Spleen (tissue), 11 donors: ENCODE measurements around the gene SERPINB5. TPM values are rescaled to one million over a fixed set of nuclear protein-coding genes. Genes with fewer than 3 reads are reported as not detected.

Source experiments
- DNase-seq: peaks from one replicate; pipeline ENCODE4 v3.0.0-alpha.2; 2020
- H3K27ac ChIP-seq, 8 donors: fragments of 200-600 bp; sonication (generic) in 7 of 8; 1 replicate in 4 of 8; 2 replicates in 4 of 8; pipeline versions ENCODE4 v1.5.0 to v1.8.0; 2016 to 2021; ENCODE audit warnings: inconsistent platforms in 4 of 8, mild to moderate bottlenecking in 4 of 8, moderate library complexity in 1 of 8
- H3K27me3 ChIP-seq, 7 donors: fragments of 200-600 bp; sonication (generic) in 6 of 7; replicated peaks in 1 of 7; 1 replicate in 4 of 7; 2 replicates in 3 of 7; pipeline versions ENCODE4 v1.5.0 to v1.8.0; 2016 to 2021; ENCODE audit warnings: inconsistent platforms in 3 of 7, mild to moderate bottlenecking in 1 of 7
- H3K36me3 ChIP-seq, 6 donors: fragments of 200-600 bp; sonication (generic) in 5 of 6; 1 replicate in 4 of 6; 2 replicates in 2 of 6; pipeline versions ENCODE4 v1.5.0 to v1.8.0; 2016 to 2021; ENCODE audit warnings: inconsistent platforms in 2 of 6
- H3K4me1 ChIP-seq, 6 donors: fragments of 200-600 bp; sonication (generic) in 5 of 6; 1 replicate in 3 of 6; 2 replicates in 3 of 6; pipeline versions ENCODE4 v1.5.0 to v1.8.0; 2016 to 2021; ENCODE audit warnings: inconsistent platforms in 3 of 6
- H3K4me3 ChIP-seq, 8 donors: fragments of 200-600 bp; sonication (generic) in 7 of 8; 1 replicate in 4 of 8; 2 replicates in 4 of 8; pipeline versions ENCODE4 v1.5.0 to v1.8.0; 2016 to 2021; ENCODE audit warnings: inconsistent platforms in 4 of 8, mild to moderate bottlenecking in 4 of 8, moderate library complexity in 2 of 8
- H3K9me3 ChIP-seq, 8 donors: fragments of 200-600 bp; sonication (generic) in 7 of 8; 1 replicate in 4 of 8; 2 replicates in 4 of 8; pipeline versions ENCODE4 v1.5.0 to v1.8.0; 2016 to 2021; ENCODE audit warnings: inconsistent platforms in 4 of 8
- CTCF ChIP-seq, 11 experiments: fragments of 200-600 bp in 7 of 11; fragments of 450-650 bp in 4 of 11; sonication (generic) in 4 of 11; IDR thresholded peaks in 8 of 11; conservative IDR thresholded peaks in 3 of 11; 1 replicate in 7 of 11; 2 replicates in 4 of 11; pipeline versions ENCODE4 v1.4.0 to v1.8.0; 2016 to 2021; ENCODE audit warnings: antibody characterized with exemption in 11 of 11, inconsistent platforms in 4 of 11, mild to moderate bottlenecking in 1 of 11
- POLR2A ChIP-seq, 3 donors: fragments of 450-650 bp; IDR thresholded peaks; one replicate each; pipeline ENCODE4 v1.5.1; 2017; ENCODE audit warnings: antibody characterized with exemption in 3 of 3, mild to moderate bottlenecking in 1 of 3
- POLR2AphosphoS5 ChIP-seq, 3 donors: sonication (generic); formaldehyde crosslinking; IDR thresholded peaks; one replicate each; pipeline ENCODE4 v1.5.1; 2017; ENCODE audit warnings: antibody characterized with exemption in 3 of 3
- WGBS, 5 donors: extraction: QIAGEN DNeasy Blood & Tissue Kit in 3 of 5; methylation state at CpG; one replicate each; pipeline versions ENCODE4 v1.1.5 to v1.1.7; 2013 to 2018; 5-methylcytosine and 5-hydroxymethylcytosine counted together
- intact Hi-C: fragments of 100-400 bp; cut with DNase I; formaldehyde crosslinking; loops from one replicate; pipeline ENCODE4 v1.15.0; 2023; ENCODE audit warnings: low total_unique reads
- polyA plus RNA-seq, 3 donors: library from polyadenylated mRNA; stranded (reverse); fragments of 200-250 nt; gene quantifications; one replicate each; pipeline ENCODE4 v1.2.1, GENCODE V29; 2013
- total RNA-seq, 7 donors: library from RNA; depleted of rRNA in 3 of 7; stranded (reverse); fragments of >200 nt in 3 of 7; fragmentation: NEBNext Ultra II Directional in 4 of 7; extraction: Animal tissue kit (Norgen Biotek cat#: 25700) in 4 of 7; gene quantifications; one replicate each; pipeline versions ENCODE4 v1.1.0 to v1.2.1, GENCODE V29; 2016 to 2021
- donor health status: healthy with polysubstance abuse.
- donor health status: DM: no; HTN: no; CAD: no; lungs with moderate emphysema.
- donor health status: DM: no; HTN: no; CAD: no.
- donor health status: Bipolar disorder and iron deficiency.
- donor health status: healthy.
- donor health status: DM: no; HTN: no; CAD: no.
- donor health status: DM: yes; HTN: yes; CAD: no.

The SERPINB5 gene
- total and polyA plus RNA-seq, 10 donors: 0.02 TPM; not detected in 9

DNA sequence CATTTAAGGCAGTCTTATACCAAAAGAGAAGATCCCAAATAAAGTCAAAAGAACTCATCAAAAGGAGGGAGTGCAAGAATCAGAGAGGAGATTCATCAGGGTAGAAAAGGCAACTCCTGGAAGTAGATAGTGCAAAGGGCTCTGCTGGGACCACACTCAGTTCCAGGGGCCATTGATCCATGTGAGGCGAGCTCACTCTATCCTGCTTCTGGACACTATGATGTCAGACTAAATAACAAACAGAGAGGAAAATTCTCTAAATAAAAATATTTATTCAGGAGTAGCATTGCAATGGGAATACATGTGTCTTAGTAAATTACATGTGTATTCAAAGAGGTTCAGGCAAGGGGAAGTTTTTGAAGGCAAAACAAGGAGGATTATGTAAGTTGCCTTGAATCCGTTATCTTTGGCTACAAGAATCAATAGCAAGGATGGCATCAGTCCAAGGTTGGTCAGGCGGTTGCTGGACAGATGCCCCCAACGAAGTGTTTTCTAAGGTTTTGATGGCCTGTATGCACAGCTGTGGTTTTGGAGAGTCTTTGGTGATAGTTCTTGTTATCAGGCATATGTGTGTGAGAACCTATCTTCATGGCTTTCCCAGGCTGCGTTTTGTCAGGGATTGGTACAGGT, 52.2 kb downstream of the SERPINB5 start:
- Histone ChIP-seq H3K4me1 (no peaks in the 10 kb centered on the region), H3K27me3 (peaks cover 0 to 3% (median 0%) of the 10 kb centered on the region in 7 donors), H3K27ac (no peak overlapping the region), H3K4me3 (no peak overlapping the region), H3K9me3 (peaks cover 0 to 9% (median 0%) of the 10 kb centered on the region in 8 donors), H3K36me3 (no peaks in the 10 kb centered on the region)
- DNase-seq: no peak
- intact Hi-C loops: loop anchor here (10.0 kb wide), 1 partner anchor 456 kb away; no protein-coding TSS in a partner anchor
- no peak for TF ChIP-seq CTCF (IDR thresholded peaks at IDR 0.05 in 8 of 11, conservative IDR thresholded peaks at IDR 0.05 in 3 of 11)
- no peak for TF ChIP-seq POLR2AphosphoS5 (IDR thresholded peaks at IDR 0.05)
- TF ChIP-seq POLR2A (IDR thresholded peaks at IDR 0.05): no peak
- 67 to 90% (median 78%) methylated on average over 5 of the region's 5 CpGs for WGBS, 5 donors

GRCh38 chr18:63532471-63532870, 55.7 kb downstream of the SERPINB5 start:
- no peaks in the 10 kb centered on the region for H3K36me3 ChIP-seq
- DNase-seq: no peak
- H3K9me3 ChIP-seq: no peaks in the 10 kb centered on the region
- H3K27ac ChIP-seq: no peak overlapping the region
- 85 to 92% (median 88%) methylated on average over 2 of the region's 2 CpGs for WGBS, 5 donors
- no peaks in the 10 kb centered on the region for H3K27me3 ChIP-seq
- H3K4me3 ChIP-seq: no peak overlapping the region
- no peaks in the 10 kb centered on the region for H3K4me1 ChIP-seq
- TF ChIP-seq CTCF (IDR thresholded peaks at IDR 0.05 in 8 of 11, conservative IDR thresholded peaks at IDR 0.05 in 3 of 11) (no peak), POLR2AphosphoS5 (IDR thresholded peaks at IDR 0.05) (no peak), POLR2A (IDR thresholded peaks at IDR 0.05) (no peak)
- intact Hi-C loops: no loop called here

DNA sequence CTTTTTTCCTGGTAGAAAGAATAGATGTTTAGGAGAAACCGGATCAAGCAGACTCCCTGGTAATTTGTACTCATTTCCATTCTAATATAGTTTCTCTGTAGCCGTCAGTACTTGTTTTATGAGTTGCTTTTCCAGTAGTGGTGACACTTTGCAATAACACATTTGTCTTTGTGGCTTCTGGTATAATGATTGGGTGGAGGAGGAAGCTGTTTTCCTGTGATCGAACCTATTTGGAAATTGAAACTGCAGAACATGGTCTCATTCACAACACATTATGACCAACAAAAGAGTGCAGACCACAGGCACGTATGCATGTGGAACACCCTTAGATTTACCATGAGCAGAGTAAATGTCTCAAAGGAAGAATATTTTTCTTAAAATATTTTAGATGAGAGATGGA, 57.9 kb downstream of the SERPINB5 start:
- no peaks in the 10 kb centered on the region for H3K9me3 ChIP-seq
- no peaks in the 10 kb centered on the region for H3K4me1 ChIP-seq
- no peak overlapping the region for H3K27ac ChIP-seq
- WGBS, 5 donors: 26 to 47% (median 27%) methylated on average over 4 of the region's 4 CpGs
- H3K36me3 ChIP-seq: no peaks in the 10 kb centered on the region
- H3K27me3 ChIP-seq: no peaks in the 10 kb centered on the region
- no peak for DNase-seq
- intact Hi-C loops: no loop called here
- no peak overlapping the region for H3K4me3 ChIP-seq
- TF ChIP-seq POLR2AphosphoS5 (IDR thresholded peaks at IDR 0.05) (no peak), CTCF (IDR thresholded peaks at IDR 0.05 in 8 of 11, conservative IDR thresholded peaks at IDR 0.05 in 3 of 11) (no peak), POLR2A (IDR thresholded peaks at IDR 0.05) (no peak)

DNA sequence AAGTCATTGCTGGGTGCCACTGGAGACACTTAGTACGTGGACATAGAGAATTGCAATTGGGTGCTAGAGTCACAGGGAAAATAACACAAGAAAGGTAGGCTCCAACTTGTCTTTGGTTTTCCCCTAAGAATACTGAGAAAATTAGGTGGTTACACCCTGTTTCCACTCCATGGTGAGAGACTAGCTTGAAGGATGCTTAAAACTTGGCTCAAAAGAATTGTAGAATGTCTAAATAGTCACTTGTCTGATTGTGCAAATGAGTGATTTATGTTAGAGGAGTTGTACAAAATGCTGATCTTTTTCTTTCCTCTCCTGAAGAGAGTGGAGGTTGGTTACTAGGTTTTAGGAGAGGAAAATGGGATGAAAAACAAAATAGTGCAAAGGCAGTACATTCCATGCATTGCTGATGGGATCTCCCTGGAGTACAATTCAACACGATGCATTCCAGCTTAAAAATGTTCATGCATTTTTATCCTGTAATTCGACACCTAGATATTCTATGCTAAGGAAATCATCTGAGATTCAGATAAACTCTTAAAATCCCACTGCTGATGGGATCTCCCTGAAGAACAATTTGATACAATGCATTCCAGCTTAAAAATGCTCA, 63.2 kb downstream of the SERPINB5 start:
- Histone ChIP-seq H3K4me1 (no peaks in the 10 kb centered on the region), H3K9me3 (no peaks in the 10 kb centered on the region), H3K27ac (no peak overlapping the region), H3K36me3 (no peaks in the 10 kb centered on the region), H3K4me3 (no peak overlapping the region), H3K27me3 (no peaks in the 10 kb centered on the region)
- WGBS, 5 donors: 66 to 87% (median 74%) methylated on average over 3 of the region's 3 CpGs
- DNase-seq: no peak
- TF ChIP-seq POLR2A (IDR thresholded peaks at IDR 0.05) (no peak), CTCF (IDR thresholded peaks at IDR 0.05 in 8 of 11, conservative IDR thresholded peaks at IDR 0.05 in 3 of 11) (no peak), POLR2AphosphoS5 (IDR thresholded peaks at IDR 0.05) (no peak)
- intact Hi-C loops: no loop called here
